Transverse colon (tissue), 4 donors: ENCODE results near the gene C5orf34. TPM values are rescaled to one million over a fixed set of nuclear protein-coding genes. Genes with fewer than 3 reads are reported as not detected.
"Not testable (repeated sequence)": the region's sequence is repeated elsewhere in the genome, so short reads cannot be mapped to it uniquely, and the experiment has no call there.

Source experiments
- DNase-seq: peaks from one replicate; pipeline ENCODE4 v3.0.0-alpha.2; 2019
- H3K27ac ChIP-seq, 4 donors: fragments of 200-600 bp; sonication (generic); 2 replicates each; pipeline ENCODE4 v1.5.1; 2016 to 2018; ENCODE audit warnings: inconsistent platforms in 4 of 4
- H3K27me3 ChIP-seq: fragments of 200-600 bp; sonication (generic); 2 replicates; pipeline ENCODE4 v1.5.1; 2017; ENCODE audit warnings: inconsistent platforms
- H3K36me3 ChIP-seq, 4 donors: fragments of 200-600 bp; sonication (generic); 2 replicates each; pipeline ENCODE4 v1.5.1; 2017 to 2019; ENCODE audit warnings: inconsistent platforms in 4 of 4
- H3K4me1 ChIP-seq, 4 donors: fragments of 200-600 bp; sonication (generic); 2 replicates each; pipeline ENCODE4 v1.5.1; 2017 to 2020; ENCODE audit warnings: inconsistent platforms in 4 of 4
- H3K4me3 ChIP-seq, 4 donors: fragments of 200-600 bp; sonication (generic); 1 replicate in 1 of 4; 2 replicates in 3 of 4; pipeline versions ENCODE4 v1.5.1 to v1.6.1; 2017 to 2019; ENCODE audit warnings: inconsistent platforms in 4 of 4
- H3K9me3 ChIP-seq, 2 donors: fragments of 200-600 bp; sonication (generic); 2 replicates each; pipeline ENCODE4 v1.5.1; 2017 to 2019; ENCODE audit warnings: inconsistent platforms in 2 of 2
- CTCF ChIP-seq, 5 experiments: fragments of 200-600 bp in 3 of 5; fragments of 450-650 bp in 2 of 5; sonication (generic) in 3 of 5; IDR thresholded peaks; 1 replicate in 2 of 5; 2 replicates in 3 of 5; pipeline ENCODE4 v1.5.1; 2016 to 2017; ENCODE audit warnings: antibody characterized with exemption in 5 of 5, inconsistent platforms in 3 of 5, mild to moderate bottlenecking in 2 of 5, moderate library complexity in 1 of 5
- EP300 ChIP-seq: sonication (generic); formaldehyde crosslinking; IDR thresholded peaks from one replicate; pipeline ENCODE4 v1.6.1; 2017; ENCODE audit warnings: antibody characterized with exemption, low read depth
- POLR2A ChIP-seq: fragments of 450-650 bp; IDR thresholded peaks from one replicate; pipeline ENCODE4 v1.6.1; 2016; ENCODE audit warnings: antibody characterized with exemption, mild to moderate bottlenecking, moderate library complexity
- POLR2AphosphoS5 ChIP-seq, 3 donors: sonication (generic); formaldehyde crosslinking; IDR thresholded peaks; one replicate each; pipeline ENCODE4 v1.6.1; 2016; ENCODE audit warnings: antibody characterized with exemption in 3 of 3
- WGBS, 2 donors: methylation state at CpG; one replicate each; pipeline ENCODE4 v1.1.5; 2018; ENCODE audit warnings: low coverage in 1 of 2; 5-methylcytosine and 5-hydroxymethylcytosine counted together
- in situ Hi-C, 4 donors: fragments of 200-750 bp; cut with MboI; loops; one replicate each; pipeline versions ENCODE4 v1.15.0 to v1.15.1; 2017; ENCODE audit warnings: low sequenced_read_pairs in 3 of 4, low pct_ligation_motif_present in 1 of 4, low pct_unique_long_range_greater_than_20kb in 1 of 4
- intact Hi-C: fragments of 100-400 bp; cut with DNase I; formaldehyde crosslinking; loops from one replicate; pipeline ENCODE4 v1.15.1; 2023; ENCODE audit warnings: low total_unique reads
- total RNA-seq, 4 donors: library from RNA; depleted of rRNA; stranded (reverse); fragments of >200 nt; gene quantifications; one replicate each; pipeline ENCODE4 v1.1.0, GENCODE V29; 2016

The C5orf34 gene
- total RNA-seq, 4 donors from 2014 or later = 0.55 to 4.0 (median 3.2) TPM; not detected in 1

GRCh38 chr5:43482490-43483297 is 32.3 kb downstream of the C5orf34 start:
- intact Hi-C loops (no loop called here), in situ Hi-C loops (loop anchor here (25.0 kb wide), 2 partner anchors 170 to 420 kb away; partner anchors contain the start of gene HMGCS1 (in 4 of the 4))
- whole genome bisulfite sequencing, 2 donors = 28 to 34% methylated on average over 6 of the region's 6 CpGs
- Histone ChIP-seq H3K27me3 (no peaks in the 10 kb centered on the region), H3K4me3 (peak overlapping the region; percentile 69 to 98 (median 84)), H3K36me3 (no peaks in the 10 kb centered on the region), H3K9me3 (no peaks in the 10 kb centered on the region), H3K27ac (peak overlapping the region; percentile 95 to 98 (median 96)), H3K4me1 (peaks cover 0 to 26% (median 15%) of the 10 kb centered on the region in 4 donors)
- no peak for DNase-seq
- TF ChIP-seq EP300 (no peak), POLR2A (no peak), POLR2AphosphoS5 (IDR thresholded peaks at IDR 0.05) (no peak), CTCF (IDR thresholded peaks at IDR 0.05) (no peak)

GRCh38 chr5:43469671-43470391 is 45.1 kb downstream of the C5orf34 start:
- Histone ChIP-seq H3K27me3 (no peaks in the 10 kb centered on the region), H3K27ac (no peak overlapping the region), H3K9me3 (peaks cover 4 to 6% of the 10 kb centered on the region in 2 donors), H3K4me1 (no peaks in the 10 kb centered on the region), H3K4me3 (no peak overlapping the region), H3K36me3 (peaks cover 0 to 8% (median 3%) of the 10 kb centered on the region in 4 donors)
- intact Hi-C loops = no loop called here
- DNase-seq = no peak
- in situ Hi-C loops = no loop called here
- 89 to 91% methylated on average over 3 to 6 of the region's 6 CpGs for WGBS, 2 donors
- TF ChIP-seq POLR2AphosphoS5 (IDR thresholded peaks at IDR 0.05) (no peak), POLR2A (no peak), CTCF (IDR thresholded peaks at IDR 0.05) (peak in 3 of 5 experiments; percentile 32 to 37 (median 33))

GRCh38 chr5:43467100-43467499 is 47.8 kb downstream of the C5orf34 start:
- intact Hi-C loops = no loop called here

GRCh38 chr5:43465455-43465854 is 49.5 kb downstream of the C5orf34 start:
- H3K4me1 ChIP-seq, H3K27ac ChIP-seq, H3K4me3 ChIP-seq, intact Hi-C loops, H3K27me3 ChIP-seq, H3K9me3 ChIP-seq, H3K36me3 ChIP-seq, DNase-seq, in situ Hi-C loops: not testable (repeated sequence)
- 96 to 100% methylated on average over 2 to 3 of the region's 3 CpGs for WGBS, 2 donors

More at GRCh38 chr5:43467100-43467499, 47.8 kb downstream of the C5orf34 start:
- in situ Hi-C loops = no loop called here
- Histone ChIP-seq H3K4me3 (no peak overlapping the region), H3K4me1 (no peaks in the 10 kb centered on the region), H3K9me3 (peaks cover 4 to 6% of the 10 kb centered on the region in 2 donors), H3K36me3 (peaks cover 0 to 8% (median 3%) of the 10 kb centered on the region in 4 donors), H3K27me3 (no peaks in the 10 kb centered on the region), H3K27ac (no peak overlapping the region)
- TF ChIP-seq EP300 = no peak
- TF ChIP-seq POLR2A = no peak
- TF ChIP-seq CTCF (IDR thresholded peaks at IDR 0.05) = no peak
- TF ChIP-seq POLR2AphosphoS5 (IDR thresholded peaks at IDR 0.05) = no peak
- DNase-seq = no peak
